MM.1S (cell line): ENCODE results near the gene BTBD9.

Source experiments
- CTCF ChIP-seq: fragments of 300-600 bp; sonication (generic); IDR thresholded peaks from 2 replicates; pipeline ENCODE4 v1.5.1; 2016; ENCODE audit warnings: antibody characterized with exemption, low read length, mixed read lengths
- EZH2 ChIP-seq: fragments of 300-600 bp; sonication (generic); optimal IDR thresholded peaks from 2 replicates; pipeline ENCODE3; 2017; ENCODE audit warnings: low read depth, mild to moderate bottlenecking, antibody characterized with exemption, low read length, mixed read lengths
- EZH2phosphoT487 ChIP-seq: fragments of 300-600 bp; sonication (generic); IDR thresholded peaks from 2 replicates; pipeline ENCODE4 v1.6.1; 2018; ENCODE audit warnings: antibody characterized with exemption, low read length

- TF ChIP-seq EZH2 (no peak), CTCF (no peak), EZH2phosphoT487 (no peak)
Measured at GRCh38 chr6:38531134-38531533, 108.6 kb downstream of the BTBD9 start.
